ENCODE data around the gene NAXD.

The NAXD gene

DNA sequence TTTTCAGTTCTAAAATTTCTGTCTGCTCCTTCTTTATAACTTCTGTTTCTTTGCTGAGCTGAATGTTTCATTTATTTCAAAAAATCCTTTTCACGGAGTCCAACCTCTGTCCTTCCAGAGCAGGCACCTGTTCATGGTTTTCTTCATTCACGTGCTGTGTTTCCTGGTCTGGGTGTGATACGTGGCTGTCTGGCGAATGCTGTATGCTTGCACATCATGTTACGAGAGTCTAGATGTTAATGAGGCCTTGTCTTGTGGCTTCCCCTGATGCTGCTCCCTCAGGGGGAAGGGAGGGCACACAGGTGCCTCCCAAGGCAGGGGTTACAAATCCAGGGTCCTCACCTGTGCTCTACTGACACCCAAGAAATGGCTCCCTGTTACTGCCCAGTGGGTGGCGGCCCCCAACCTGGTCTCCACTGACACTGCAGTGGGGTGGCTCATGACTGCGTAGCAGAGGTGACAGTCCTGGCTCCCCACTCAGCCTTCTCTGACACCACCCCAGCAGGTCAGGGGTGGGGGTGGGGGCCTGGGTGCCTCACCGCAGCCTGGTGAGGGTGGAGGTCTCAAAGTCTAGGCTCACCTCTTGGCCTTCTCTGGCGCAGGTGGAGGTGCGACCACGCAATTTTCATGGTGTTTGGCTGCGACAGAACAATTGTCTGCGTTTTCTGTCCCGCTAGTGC, 33.7 kb upstream of the NAXD start:
- TF ChIP-seq, protein P1, sequence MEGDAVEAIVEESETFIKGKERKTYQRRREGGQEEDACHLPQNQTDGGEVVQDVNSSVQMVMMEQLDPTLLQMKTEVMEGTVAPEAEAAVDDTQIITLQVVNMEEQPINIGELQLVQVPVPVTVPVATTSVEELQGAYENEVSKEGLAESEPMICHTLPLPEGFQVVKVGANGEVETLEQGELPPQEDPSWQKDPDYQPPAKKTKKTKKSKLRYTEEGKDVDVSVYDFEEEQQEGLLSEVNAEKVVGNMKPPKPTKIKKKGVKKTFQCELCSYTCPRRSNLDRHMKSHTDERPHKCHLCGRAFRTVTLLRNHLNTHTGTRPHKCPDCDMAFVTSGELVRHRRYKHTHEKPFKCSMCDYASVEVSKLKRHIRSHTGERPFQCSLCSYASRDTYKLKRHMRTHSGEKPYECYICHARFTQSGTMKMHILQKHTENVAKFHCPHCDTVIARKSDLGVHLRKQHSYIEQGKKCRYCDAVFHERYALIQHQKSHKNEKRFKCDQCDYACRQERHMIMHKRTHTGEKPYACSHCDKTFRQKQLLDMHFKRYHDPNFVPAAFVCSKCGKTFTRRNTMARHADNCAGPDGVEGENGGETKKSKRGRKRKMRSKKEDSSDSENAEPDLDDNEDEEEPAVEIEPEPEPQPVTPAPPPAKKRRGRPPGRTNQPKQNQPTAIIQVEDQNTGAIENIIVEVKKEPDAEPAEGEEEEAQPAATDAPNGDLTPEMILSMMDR (IDR thresholded peaks at IDR 0.05), result no peak
- no peak overlapping the region for H3K27ac ChIP-seq
- DNase-seq (ENCODE audit: low spot score), result no peak

DNA sequence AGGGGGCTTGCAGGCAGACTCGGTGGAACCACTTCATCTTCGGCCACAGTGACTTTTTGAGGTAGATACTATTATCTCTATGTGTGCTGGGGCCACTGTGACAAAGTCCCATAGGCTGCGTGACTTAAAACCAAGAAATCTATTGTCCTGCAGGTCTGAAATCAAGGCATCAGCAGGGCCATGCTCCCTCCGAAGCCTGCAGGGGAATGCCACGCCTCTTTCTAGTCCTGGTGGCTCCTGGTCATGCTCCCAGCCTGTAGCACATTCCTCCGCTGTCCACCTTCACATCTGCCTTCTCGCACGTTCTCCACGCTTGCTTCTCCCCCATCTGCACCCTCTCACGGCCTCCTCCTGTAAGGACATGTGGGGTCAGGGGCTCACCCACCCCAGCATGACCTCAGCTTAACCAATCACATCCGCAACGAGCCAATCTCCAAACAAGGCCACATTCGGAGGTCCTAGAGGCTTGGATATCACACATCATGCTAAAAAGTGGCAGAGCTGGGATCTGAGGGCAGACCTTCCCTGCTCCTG, 32.9 kb upstream of the NAXD start:
- TF ChIP-seq, protein P1 (IDR thresholded peaks at IDR 0.05), result no peak
- no peak for DNase-seq (ENCODE audit: low spot score)

More for the DNA sequence above, 33.7 kb upstream of the NAXD start:
- no peak overlapping the region for H3K4me3 ChIP-seq

DNA sequence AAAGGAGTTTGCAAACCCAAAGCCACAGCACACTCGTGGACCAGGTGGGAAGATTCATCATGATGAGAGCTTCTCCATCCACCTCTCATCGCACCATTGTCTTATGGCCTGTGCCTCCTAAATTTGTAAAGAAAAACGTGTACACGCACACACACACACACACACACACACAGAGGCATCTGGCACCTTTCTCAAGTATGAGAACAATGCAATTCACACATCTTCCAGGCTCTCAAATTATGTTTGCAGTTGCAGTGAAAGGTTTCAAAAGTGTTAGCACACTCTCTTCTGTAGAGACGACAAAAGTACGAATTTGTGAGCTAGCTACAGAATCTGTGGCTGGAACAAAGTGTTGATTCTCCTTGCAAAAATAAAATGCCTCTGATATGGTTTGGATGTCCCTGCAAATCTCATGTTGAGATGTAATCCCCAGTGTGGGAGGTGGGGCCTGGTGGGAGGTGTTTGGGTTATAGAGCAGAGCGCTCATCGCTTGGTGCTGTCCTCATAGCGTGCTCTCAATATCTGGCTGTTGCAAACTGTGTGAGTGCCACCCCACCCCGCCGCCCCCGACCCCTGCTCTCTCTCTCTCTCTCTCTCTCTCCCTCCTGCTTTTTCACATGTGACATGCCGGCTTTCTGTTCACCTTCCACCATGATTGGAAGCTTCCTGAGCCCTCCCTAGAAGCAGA, 32.0 kb upstream of the NAXD start:
- TF ChIP-seq, protein P1 (IDR thresholded peaks at IDR 0.05), result no peak
- Histone ChIP-seq H3K4me3 (no peak overlapping the region), H3K27ac (no peak overlapping the region)
- peak; percentile 35 for DNase-seq (ENCODE audit: low spot score)

More for the DNA sequence above, 32.9 kb upstream of the NAXD start:
- H3K27ac ChIP-seq, result no peak overlapping the region
- no peak overlapping the region for H3K4me3 ChIP-seq

DNA sequence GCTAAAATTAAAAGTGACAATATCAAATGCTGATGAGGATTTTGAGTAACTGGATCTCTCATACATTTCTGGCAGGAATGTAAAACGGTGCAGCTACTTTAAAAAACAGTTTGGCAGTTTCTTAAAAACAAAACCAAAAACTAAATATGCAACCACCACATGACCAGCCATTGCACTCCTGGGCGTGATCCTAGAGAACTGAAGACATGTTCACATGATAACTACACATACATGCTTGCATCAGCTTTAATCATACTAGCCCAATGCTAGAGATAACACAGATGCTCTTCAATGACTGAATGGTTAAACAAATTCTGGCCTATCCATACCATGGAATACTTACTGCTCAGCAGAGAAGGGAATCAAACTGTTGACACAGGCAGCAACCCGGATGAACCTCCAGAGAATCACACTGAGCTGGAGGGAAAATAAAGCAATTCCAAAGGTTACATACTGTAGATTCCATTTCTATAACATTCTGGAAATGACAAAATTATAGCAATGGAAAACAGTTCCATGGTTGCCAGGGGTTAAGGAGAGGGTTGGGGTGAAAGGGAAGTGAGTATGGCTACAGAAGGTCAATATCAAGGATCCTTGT, 25.5 kb upstream of the NAXD start:
- Histone ChIP-seq H3K27ac (no peak overlapping the region), H3K4me3 (no peak overlapping the region)
- no peak for DNase-seq (ENCODE audit: low spot score)
- TF ChIP-seq, protein P1 (IDR thresholded peaks at IDR 0.05), result no peak

DNA sequence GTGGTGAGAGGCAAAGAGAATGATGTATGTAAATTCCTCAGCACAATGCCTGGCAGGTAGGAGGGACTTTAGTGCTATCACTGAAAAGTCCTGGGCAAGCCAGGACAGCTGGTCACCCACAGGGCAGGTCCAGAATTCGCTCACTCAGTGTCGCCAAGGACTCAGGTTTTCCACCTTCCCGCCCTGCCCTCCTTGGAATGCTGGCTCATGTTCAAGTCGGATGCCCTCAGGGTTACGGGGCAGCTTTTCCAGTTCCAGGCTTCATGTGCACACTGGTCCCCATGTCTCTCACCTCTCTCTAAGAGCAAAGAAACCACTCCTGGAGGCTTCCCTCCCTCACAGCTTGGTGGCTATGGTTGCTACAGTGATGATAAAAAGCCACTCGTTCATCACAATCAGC, 24.8 kb upstream of the NAXD start:
- no peak for DNase-seq (ENCODE audit: low spot score)
- H3K27ac ChIP-seq, result no peak overlapping the region

DNA sequence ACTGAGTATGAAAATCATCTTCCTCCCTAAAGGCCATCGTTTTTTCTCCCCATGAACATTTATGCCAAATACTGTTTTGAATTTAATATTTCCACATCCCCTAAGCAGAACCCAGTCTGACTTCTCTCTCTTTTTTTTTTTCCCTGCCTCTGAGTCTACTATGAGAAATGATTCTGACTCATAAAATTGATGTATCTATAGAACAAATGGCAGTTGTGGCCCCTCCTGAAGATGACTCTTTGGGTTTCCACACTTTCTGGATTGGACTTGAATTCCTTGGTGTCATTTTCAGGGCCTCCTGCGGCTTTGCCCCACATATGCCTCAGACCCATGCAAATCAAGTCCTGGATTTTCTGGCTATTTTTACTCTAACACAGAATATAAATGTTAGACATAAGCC, 22.7 kb upstream of the NAXD start:
- no peak for DNase-seq (ENCODE audit: low spot score)
- TF ChIP-seq, protein P1 (IDR thresholded peaks at IDR 0.05), result no peak
- Histone ChIP-seq H3K4me3 (no peak overlapping the region), H3K27ac (no peak overlapping the region)

More for the DNA sequence above, 24.8 kb upstream of the NAXD start:
- no peak overlapping the region for H3K4me3 ChIP-seq
- TF ChIP-seq, protein P1 (IDR thresholded peaks at IDR 0.05), result no peak
